Parathyroid adenoma (tissue), 2 donors: Measurements from ENCODE around the gene NGEF.

Experiments used
- H2AFZ ChIP-seq: fragments of 300-600 bp; sonication (generic); one replicate; pipeline ENCODE4 v1.7.0; 2017; ENCODE audit warnings: antibody characterized with exemption, mild to moderate bottlenecking
- H3K27ac ChIP-seq: fragments of 300-600 bp; sonication (generic); one replicate; pipeline ENCODE4 v1.7.0; 2017
- H3K27me3 ChIP-seq: fragments of 300-600 bp; sonication (generic); one replicate; pipeline ENCODE4 v1.7.0; 2017; ENCODE audit warnings: low read length; ENCODE audit not compliant: control insufficient read depth, insufficient read depth
- H3K36me3 ChIP-seq: fragments of 300-600 bp; sonication (generic); one replicate; pipeline ENCODE4 v1.7.0; 2017; ENCODE audit warnings: low read length; ENCODE audit not compliant: control insufficient read depth, insufficient read depth
- H3K4me1 ChIP-seq: fragments of 300-600 bp; sonication (generic); one replicate; pipeline ENCODE4 v1.7.0; 2017; ENCODE audit warnings: control low read depth
- H3K4me2 ChIP-seq: fragments of 300-600 bp; sonication (generic); one replicate; pipeline ENCODE4 v1.7.0; 2017; ENCODE audit warnings: low read length
- H3K4me3 ChIP-seq: fragments of 300-600 bp; sonication (generic); one replicate; pipeline ENCODE4 v1.7.0; 2017; ENCODE audit warnings: low read depth, low read length
- H3K79me2 ChIP-seq: fragments of 300-600 bp; sonication (generic); one replicate; pipeline ENCODE4 v1.7.0; 2017; ENCODE audit warnings: control low read depth
- H3K9ac ChIP-seq: fragments of 300-600 bp; sonication (generic); one replicate; pipeline ENCODE4 v1.7.0; 2017; ENCODE audit warnings: mild to moderate bottlenecking
- H3K9me3 ChIP-seq: fragments of 300-600 bp; sonication (generic); one replicate; pipeline ENCODE4 v1.7.0; 2017; ENCODE audit warnings: low read length; ENCODE audit not compliant: control insufficient read depth
- CTCF ChIP-seq: fragments of 300-600 bp; sonication (generic); IDR thresholded peaks from one replicate; pipeline ENCODE4 v1.7.0; 2017; ENCODE audit warnings: antibody characterized with exemption, mild to moderate bottlenecking
- donor health status: primary hyperparathyroidism.

The NGEF gene

GRCh38 chr2:233044974-233045605 lies 32.0 kb upstream of the NGEF start:
- no peaks in the 10 kb centered on the region for H3K27me3 ChIP-seq
- H3K27ac ChIP-seq: no peak overlapping the region
- no peak overlapping the region for H3K4me3 ChIP-seq
- no peaks in the 10 kb centered on the region for H3K79me2 ChIP-seq
- H3K9ac ChIP-seq: no peak overlapping the region
- no peak overlapping the region for H2AFZ ChIP-seq
- H3K4me2 ChIP-seq: no peak overlapping the region
- H3K36me3 ChIP-seq: no peaks in the 10 kb centered on the region
- no peaks in the 10 kb centered on the region for H3K4me1 ChIP-seq
- no peak for TF ChIP-seq CTCF
- H3K9me3 ChIP-seq: no peaks in the 10 kb centered on the region

- TF ChIP-seq CTCF: no peak
- no peaks in the 10 kb centered on the region for H3K79me2 ChIP-seq
- H3K9ac ChIP-seq: no peak overlapping the region
- H2AFZ ChIP-seq: no peak overlapping the region
- no peak overlapping the region for H3K4me2 ChIP-seq
- no peak overlapping the region for H3K4me3 ChIP-seq
- H3K27ac ChIP-seq: no peak overlapping the region
- H3K9me3 ChIP-seq: no peaks in the 10 kb centered on the region
- no peaks in the 10 kb centered on the region for H3K36me3 ChIP-seq
- H3K4me1 ChIP-seq: no peaks in the 10 kb centered on the region
- no peaks in the 10 kb centered on the region for H3K27me3 ChIP-seq
Observed at GRCh38 chr2:233042549-233042948, 29.5 kb upstream of the NGEF start.

- H3K4me3 ChIP-seq: no peak overlapping the region
- no peak overlapping the region for H3K27ac ChIP-seq
- no peaks in the 10 kb centered on the region for H3K4me1 ChIP-seq
- H3K9me3 ChIP-seq: no peaks in the 10 kb centered on the region
- no peaks in the 10 kb centered on the region for H3K79me2 ChIP-seq
- no peak for TF ChIP-seq CTCF
- H3K27me3 ChIP-seq: no peaks in the 10 kb centered on the region
- H3K9ac ChIP-seq: no peak overlapping the region
- H2AFZ ChIP-seq: no peak overlapping the region
- no peak overlapping the region for H3K4me2 ChIP-seq
- no peaks in the 10 kb centered on the region for H3K36me3 ChIP-seq
Observed at GRCh38 chr2:233041722-233042323, 28.8 kb upstream of the NGEF start.

- Histone ChIP-seq H3K36me3 (no peaks in the 10 kb centered on the region), H3K4me2 (no peak overlapping the region), H3K9ac (no peak overlapping the region), H3K27ac (no peak overlapping the region), H3K79me2 (no peaks in the 10 kb centered on the region), H3K9me3 (no peaks in the 10 kb centered on the region), H3K4me1 (no peaks in the 10 kb centered on the region), H3K4me3 (no peak overlapping the region), H3K27me3 (no peaks in the 10 kb centered on the region), H2AFZ (no peak overlapping the region)
- TF ChIP-seq CTCF: no peak
Observed at GRCh38 chr2:233040571-233040970, 27.5 kb upstream of the NGEF start.
